ENCODE results near the gene RELN.

GRCh38 chr7:103711413-103711812 lies 278.0 kb downstream of the RELN start:
- TF ChIP-seq TEAD4 (CRISPR knock-in tag; IDR thresholded peaks at IDR 0.05), result no peak
- TF ChIP-seq MAX (CRISPR knock-in tag; IDR thresholded peaks at IDR 0.05), result no peak
- no peak for TF ChIP-seq NR1H2 (CRISPR knock-in tag; IDR thresholded peaks at IDR 0.05)
- TF ChIP-seq JUN (CRISPR knock-in tag; IDR thresholded peaks at IDR 0.05), result no peak
- no peak for TF ChIP-seq CTCF (IDR thresholded peaks at IDR 0.05)
- TF ChIP-seq ZNF317 (CRISPR knock-in tag; IDR thresholded peaks at IDR 0.05; ENCODE audit: borderline replicate concordance, low read depth), result no peak
